Measurements from ENCODE around the gene TPCN1. TPM values are rescaled to one million over a fixed set of nuclear protein-coding genes. Genes with fewer than 3 reads are reported as not detected.

TPCN1 gene
- total RNA-seq (2014; rRNA removed) (19.0 and 29.3 TPM in 2 replicates), Bru-seq, nascent RNA (percentile 74 among the genes with signal in this experiment), BruChase-seq, experiment 1, labeled RNA remaining after a 6-hour chase (percentile 77 among the genes with signal in this experiment), BruChase-seq, experiment 2, labeled RNA remaining after a 2-hour chase (percentile 81 among the genes with signal in this experiment)
- long read RNA-seq, full-length matches to known transcripts: 17 of 258 reads
- long read RNA-seq, partial matches to known transcripts: 64 of 258 reads
- long read RNA-seq, other reads (novel, unspliced or antisense): 177 of 258 reads

DNA sequence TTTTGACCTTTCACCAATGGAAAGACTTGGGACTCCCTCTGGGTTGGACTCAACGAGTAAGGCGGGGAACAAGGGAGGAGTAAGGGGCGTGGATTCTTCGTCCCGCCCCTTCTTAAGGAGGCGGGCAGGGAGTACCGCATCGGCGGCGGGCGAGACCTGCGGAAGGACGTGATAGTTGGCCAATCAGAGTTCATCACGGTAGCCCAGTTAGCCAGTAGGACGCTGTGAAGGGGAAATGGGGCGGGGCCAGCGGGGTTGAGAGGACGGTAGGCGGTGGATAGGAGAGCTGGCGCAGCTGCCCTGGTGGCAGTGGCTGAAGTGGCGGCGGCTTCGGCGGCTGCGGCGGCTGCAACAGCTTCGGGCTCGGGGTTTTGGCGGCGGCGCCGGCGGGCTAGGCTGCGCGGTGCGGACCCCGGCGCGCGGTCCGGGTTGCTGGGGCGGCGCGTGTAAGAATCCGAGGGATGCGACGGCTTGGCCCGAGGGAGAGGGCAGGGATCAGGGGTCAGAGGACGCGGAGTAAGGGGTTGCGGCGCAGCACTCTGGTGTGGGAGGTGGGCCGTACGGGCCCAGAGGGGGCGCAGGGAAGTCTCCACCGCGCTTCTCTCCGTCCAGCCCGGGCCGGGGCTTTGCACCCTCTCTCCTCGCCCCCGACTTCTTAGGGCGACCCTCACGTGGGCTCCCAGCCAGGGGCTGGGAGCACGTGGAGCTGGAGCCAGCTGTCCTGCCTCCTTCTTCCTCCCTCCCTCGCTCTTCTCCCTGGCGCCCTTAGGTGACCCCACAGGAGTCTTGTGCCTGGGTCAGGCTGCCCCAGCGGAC is at the start of gene TPCN1:
TSS of gene TPCN1 (plus strand) at position 284 of the 816 bp plus-strand sequence. CDS start 5,389 bp downstream, outside the sequence.
- Histone ChIP-seq H3K27ac (ENCODE audit: low read length) (peak within 1 kb of the TSS; percentile 82), H3F3A (ENCODE audit: low read length, unreplicated experiment) (peaks cover 4% of the 10 kb centered on the region), H3K4me1 (ENCODE audit: insufficient read depth, low read length) (peaks cover 27% of the 10 kb centered on the region), H2AFZ (ENCODE audit: low read length) (peak within 1 kb of the TSS; percentile 80), H3K4me3 (ENCODE audit: low read length) (peak within 1 kb of the TSS; percentile 79), H3K79me2 (ENCODE audit: low read length) (peaks cover 18% of the 10 kb centered on the region), H3K9ac (ENCODE audit: low read length) (peak within 1 kb of the TSS; percentile 93), H3K27me3 (ENCODE audit: low read length) (no peaks in the 10 kb centered on the region), H3K9me3 (ENCODE audit: low read length) (no peaks in the 10 kb centered on the region), H3K36me3 (ENCODE audit: low read depth, low read length) (no peaks in the 10 kb centered on the region), H3K9me2 (replicated peaks; ENCODE audit: low read length) (no peaks in the 10 kb centered on the region), H3K4me2 (ENCODE audit: low read length) (peak within 1 kb of the TSS; percentile 96), H4K20me1 (ENCODE audit: low read length) (no peaks in the 10 kb centered on the region)
- ChIA-PET CTCF (interaction anchor here (0.5 to 1.4 kb wide), 2 partner anchors 15 to 24 kb away, joined by 4 to 17 read pairs; no protein-coding TSS in a partner anchor), POLR2A (ENCODE audit: unreplicated experiment) (interaction anchor here (0.6 to 1.7 kb wide), 6 partner anchors 16 to 114 kb away, joined by 3 to 20 read pairs (median 10); partner anchors contain the start of gene SLC8B1)
- no peak for TF ChIP-seq EZH2 (IDR thresholded peaks at IDR 0.05; ENCODE audit: low read length, unreplicated experiment)
- TF ChIP-seq, protein P1, sequence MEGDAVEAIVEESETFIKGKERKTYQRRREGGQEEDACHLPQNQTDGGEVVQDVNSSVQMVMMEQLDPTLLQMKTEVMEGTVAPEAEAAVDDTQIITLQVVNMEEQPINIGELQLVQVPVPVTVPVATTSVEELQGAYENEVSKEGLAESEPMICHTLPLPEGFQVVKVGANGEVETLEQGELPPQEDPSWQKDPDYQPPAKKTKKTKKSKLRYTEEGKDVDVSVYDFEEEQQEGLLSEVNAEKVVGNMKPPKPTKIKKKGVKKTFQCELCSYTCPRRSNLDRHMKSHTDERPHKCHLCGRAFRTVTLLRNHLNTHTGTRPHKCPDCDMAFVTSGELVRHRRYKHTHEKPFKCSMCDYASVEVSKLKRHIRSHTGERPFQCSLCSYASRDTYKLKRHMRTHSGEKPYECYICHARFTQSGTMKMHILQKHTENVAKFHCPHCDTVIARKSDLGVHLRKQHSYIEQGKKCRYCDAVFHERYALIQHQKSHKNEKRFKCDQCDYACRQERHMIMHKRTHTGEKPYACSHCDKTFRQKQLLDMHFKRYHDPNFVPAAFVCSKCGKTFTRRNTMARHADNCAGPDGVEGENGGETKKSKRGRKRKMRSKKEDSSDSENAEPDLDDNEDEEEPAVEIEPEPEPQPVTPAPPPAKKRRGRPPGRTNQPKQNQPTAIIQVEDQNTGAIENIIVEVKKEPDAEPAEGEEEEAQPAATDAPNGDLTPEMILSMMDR (conservative IDR thresholded peaks at IDR 0.05; ENCODE audit: low read depth, low read length): no peak
- TF ChIP-seq EZH2phosphoT487 (IDR thresholded peaks at IDR 0.05; ENCODE audit: borderline replicate concordance, low read length): no peak
- peak; percentile 100 for DNase-seq
- intact Hi-C loops (cut with micrococcal nuclease): loop anchor here (1.0 kb wide), 1 partner anchor 20 kb away; no protein-coding TSS in a partner anchor
- ATAC-seq: peak; percentile 90
- no TSS peak for BruUV-seq (replicated peaks)

DNA sequence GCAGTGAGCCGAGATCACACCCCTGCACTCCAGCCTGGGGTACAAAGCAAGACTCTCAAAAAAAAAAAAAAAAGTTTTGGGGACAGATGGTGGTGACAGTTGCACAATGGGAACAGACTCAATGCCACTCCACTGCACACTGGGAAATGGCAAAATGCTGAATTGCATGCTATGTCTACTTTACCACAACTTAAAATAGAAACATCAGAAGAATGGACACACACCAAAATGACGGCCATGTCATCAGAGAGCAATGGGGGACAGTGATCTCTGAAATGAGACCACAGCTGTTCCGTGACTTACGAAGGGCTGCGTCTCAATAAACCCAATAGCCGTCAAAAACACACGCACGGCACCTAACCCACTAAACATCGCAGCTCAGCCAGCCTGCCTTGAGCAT is 49.7 kb upstream of the TPCN1 start:
- Histone ChIP-seq H3K4me1 (ENCODE audit: insufficient read depth, low read length) (no peaks in the 10 kb centered on the region), H3K27me3 (ENCODE audit: low read length) (no peaks in the 10 kb centered on the region), H2AFZ (ENCODE audit: low read length) (no peak overlapping the region), H4K20me1 (ENCODE audit: low read length) (0 out of 2 replicates have a peak, but pooled peaks cover 4% of the 10 kb centered on the region), H3K4me2 (ENCODE audit: low read length) (no peak overlapping the region), H3K79me2 (ENCODE audit: low read length) (no peaks in the 10 kb centered on the region), H3K9me2 (replicated peaks; ENCODE audit: low read length) (no peaks in the 10 kb centered on the region), H3F3A (ENCODE audit: low read length, unreplicated experiment) (no peaks in the 10 kb centered on the region), H3K27ac (ENCODE audit: low read length) (no peak overlapping the region), H3K9ac (ENCODE audit: low read length) (no peak overlapping the region), H3K9me3 (ENCODE audit: low read length) (no peaks in the 10 kb centered on the region), H3K4me3 (ENCODE audit: low read length) (no peak overlapping the region), H3K36me3 (ENCODE audit: low read depth, low read length) (peaks cover 75% of the 10 kb centered on the region)
- ChIA-PET POLR2A (ENCODE audit: unreplicated experiment) (interaction anchor here (0.6 kb wide), 1 partner anchor 1341 kb away, joined by 4 read pairs; no protein-coding TSS in a partner anchor), CTCF (no interaction called here)
- TF ChIP-seq EZH2phosphoT487 (IDR thresholded peaks at IDR 0.05; ENCODE audit: borderline replicate concordance, low read length) (no peak), EZH2 (IDR thresholded peaks at IDR 0.05; ENCODE audit: low read length, unreplicated experiment) (no peak)
- TF ChIP-seq, protein P1 (conservative IDR thresholded peaks at IDR 0.05; ENCODE audit: low read depth, low read length): no peak
- BruUV-seq (replicated peaks): no TSS peak
- intact Hi-C loops (cut with micrococcal nuclease): no loop called here
- no peak for ATAC-seq
- no peak for DNase-seq

All from PC-3 (cell line).